Panc1 (cell line): ENCODE data around the gene MRPS2. TPM values are rescaled to one million over a fixed set of nuclear protein-coding genes. Genes with fewer than 3 reads are reported as not detected.

Experiments
- ATAC-seq: fragments of 200-7000 bp; cut with Tn5 transposase; 2 replicates; pipeline ENCODE4 v1.9.1; 2020; ENCODE audit warnings: mild to moderate bottlenecking, moderate library complexity
- BruUV-seq: library from RNA; stranded (reverse); fragments of 400-500 nt; replicated peaks from 2 replicates; lab custom pipeline; 2021; lab: Mats Ljungman, UMichigan
- CTCF ChIA-PET: fragments of 300-600 bp; sonication (Branson Sonifier 250); formaldehyde crosslinking; loops from one replicate; lab custom pipeline; 2022; ENCODE audit warnings: antibody characterized with exemption; lab: Charles Lee
- POLR2A ChIA-PET: fragments of 300-600 bp; sonication (Branson Sonifier 250); formaldehyde crosslinking; loops from one replicate; lab custom pipeline; 2022; ENCODE audit warnings: antibody characterized with exemption; lab: Charles Lee
- DNase-seq: peaks from one replicate; pipeline ENCODE4 v3.0.0-alpha.2; 2010; ENCODE audit warnings: low read depth, low spot score
- H3K27ac ChIP-seq: 2 replicates; pipeline ENCODE4 v1.5.1; 2011; ENCODE audit warnings: mild to moderate bottlenecking, low read length, inconsistent platforms
- H3K27me3 ChIP-seq: fragments of 200-500 bp; sonication (Bioruptor generic); 2 replicates; pipeline ENCODE4 v1.6.0; 2014; ENCODE audit warnings: low read length, inconsistent platforms; ENCODE audit not compliant: control insufficient read depth, insufficient read depth
- H3K36me3 ChIP-seq: fragments of 200-500 bp; sonication (Bioruptor generic); 2 replicates; pipeline ENCODE4 v1.5.1; 2014; ENCODE audit warnings: inconsistent platforms, mild to moderate bottlenecking, low read length, moderate library complexity; ENCODE audit not compliant: control insufficient read depth, insufficient read depth
- H3K4me1 ChIP-seq: 2 replicates; pipeline ENCODE4 v1.5.1; 2011; ENCODE audit warnings: inconsistent platforms, mild to moderate bottlenecking, low read length, moderate library complexity; ENCODE audit not compliant: control insufficient read depth, insufficient read depth
- H3K4me3 ChIP-seq, 2 experiments: 2 replicates each; pipeline ENCODE4 v1.5.1; 2011 to 2012; ENCODE audit warnings: low read depth in 2 of 2, low read length in 2 of 2, mild to moderate bottlenecking in 2 of 2, inconsistent platforms in 1 of 2, moderate library complexity in 1 of 2
- H3K9me3 ChIP-seq: fragments of 200-500 bp; sonication (Bioruptor generic); 2 replicates; pipeline ENCODE4 v1.5.1; 2014; ENCODE audit warnings: low read depth, mild to moderate bottlenecking, inconsistent platforms, low read length, moderate library complexity; ENCODE audit not compliant: control insufficient read depth, insufficient read depth
- POLR2AphosphoS5 ChIP-seq: IDR thresholded peaks from 2 replicates; pipeline ENCODE4 v1.6.1; 2012; ENCODE audit warnings: mild to moderate bottlenecking, low read depth, low read length, moderate library complexity
- REST ChIP-seq, 2 experiments: IDR thresholded peaks; 2 replicates each; pipeline ENCODE4 v1.6.1; 2011 to 2012; ENCODE audit warnings: low read depth in 2 of 2, control low read depth in 1 of 2, low read length in 1 of 2, mild to moderate bottlenecking in 1 of 2, moderate library complexity in 1 of 2; ENCODE audit not compliant: insufficient read depth in 1 of 2
- SIN3A ChIP-seq: IDR thresholded peaks from 2 replicates; pipeline ENCODE4 v1.6.1; 2012; ENCODE audit warnings: low read depth, mild to moderate bottlenecking, low read length, moderate library complexity, borderline replicate concordance; ENCODE audit not compliant: insufficient read depth
- TCF7L2 ChIP-seq: IDR thresholded peaks from 2 replicates; pipeline ENCODE4 v1.6.1; 2011; ENCODE audit warnings: mild to moderate bottlenecking, low read depth, low read length, inconsistent platforms
- in situ Hi-C: cut with HindIII; loops from 2 replicates; pipeline ENCODE4 v1.10.0; 2016; ENCODE audit warnings: low sequenced_read_pairs, low pct_unique_long_range_greater_than_20kb
- intact Hi-C: fragments of 100-400 bp; cut with micrococcal nuclease; formaldehyde crosslinking; loops from one replicate; pipeline ENCODE4 v1.10.0; 2022; ENCODE audit not compliant: unreplicated experiment
- total RNA-seq: library from RNA; stranded (reverse); gene quantifications from one replicate; pipeline ENCODE4 v1.2.1, GENCODE V29; 2021; ENCODE audit not compliant: unreplicated experiment
- TF ChIP-seq, protein P1 (sequence below): fragments of 450-650 bp; IDR thresholded peaks from 2 replicates; pipeline ENCODE4 v1.5.1; 2017; ENCODE audit warnings: mild to moderate bottlenecking

MRPS2 gene
- total RNA-seq, 1 experiment from 2014 or later, result 33.5 TPM

- ChIA-PET POLR2A (no interaction called here), CTCF (no interaction called here)
- no peak overlapping the region for H3K27ac ChIP-seq
- BruUV-seq, result no TSS peak
- no peak for ATAC-seq
- no peak overlapping the region for H3K4me3 ChIP-seq
- no peaks in the 10 kb centered on the region for H3K4me1 ChIP-seq
- H3K36me3 ChIP-seq, result no peaks in the 10 kb centered on the region
- no peak for DNase-seq
- no peak for TF ChIP-seq REST (IDR thresholded peaks at IDR 0.05; ENCODE audit: insufficient read depth in 1 of 2, low read depth in 2 of 2, low read length in 1 of 2)
- TF ChIP-seq POLR2AphosphoS5, result no peak
- TF ChIP-seq SIN3A, result no peak
- no peak for TF ChIP-seq TCF7L2
- TF ChIP-seq, protein P1, sequence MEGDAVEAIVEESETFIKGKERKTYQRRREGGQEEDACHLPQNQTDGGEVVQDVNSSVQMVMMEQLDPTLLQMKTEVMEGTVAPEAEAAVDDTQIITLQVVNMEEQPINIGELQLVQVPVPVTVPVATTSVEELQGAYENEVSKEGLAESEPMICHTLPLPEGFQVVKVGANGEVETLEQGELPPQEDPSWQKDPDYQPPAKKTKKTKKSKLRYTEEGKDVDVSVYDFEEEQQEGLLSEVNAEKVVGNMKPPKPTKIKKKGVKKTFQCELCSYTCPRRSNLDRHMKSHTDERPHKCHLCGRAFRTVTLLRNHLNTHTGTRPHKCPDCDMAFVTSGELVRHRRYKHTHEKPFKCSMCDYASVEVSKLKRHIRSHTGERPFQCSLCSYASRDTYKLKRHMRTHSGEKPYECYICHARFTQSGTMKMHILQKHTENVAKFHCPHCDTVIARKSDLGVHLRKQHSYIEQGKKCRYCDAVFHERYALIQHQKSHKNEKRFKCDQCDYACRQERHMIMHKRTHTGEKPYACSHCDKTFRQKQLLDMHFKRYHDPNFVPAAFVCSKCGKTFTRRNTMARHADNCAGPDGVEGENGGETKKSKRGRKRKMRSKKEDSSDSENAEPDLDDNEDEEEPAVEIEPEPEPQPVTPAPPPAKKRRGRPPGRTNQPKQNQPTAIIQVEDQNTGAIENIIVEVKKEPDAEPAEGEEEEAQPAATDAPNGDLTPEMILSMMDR, result no peak
- in situ Hi-C loops, result no loop called here
- H3K9me3 ChIP-seq, result no peaks in the 10 kb centered on the region
- no peaks in the 10 kb centered on the region for H3K27me3 ChIP-seq
- intact Hi-C loops, result no loop called here
These were observed 11.7 kb downstream of the MRPS2 start for GRCh38 chr9:135512241-135512603.

GRCh38 chr9:135512904-135513303, 12.4 kb downstream of the MRPS2 start:
- Histone ChIP-seq H3K4me1 (no peaks in the 10 kb centered on the region), H3K27me3 (no peaks in the 10 kb centered on the region), H3K27ac (no peak overlapping the region), H3K4me3 (no peak overlapping the region), H3K36me3 (no peaks in the 10 kb centered on the region), H3K9me3 (no peaks in the 10 kb centered on the region)
- POLR2A ChIA-PET, result no interaction called here
- intact Hi-C loops (no loop called here), in situ Hi-C loops (no loop called here)
- CTCF ChIA-PET, result no interaction called here
- TF ChIP-seq POLR2AphosphoS5 (no peak), REST (IDR thresholded peaks at IDR 0.05; ENCODE audit: insufficient read depth in 1 of 2, low read depth in 2 of 2, low read length in 1 of 2) (no peak), TCF7L2 (no peak), SIN3A (no peak)
- TF ChIP-seq, protein P1, result no peak
- no TSS peak for BruUV-seq
- no peak for DNase-seq
- ATAC-seq, result no peak
